Activated naive CD4-positive, alpha-beta T cell (primary cell): ENCODE measurements around the gene SALL2.
"Not testable (repeated sequence)": the region's sequence is repeated elsewhere in the genome, so short reads cannot be mapped to it uniquely, and the experiment has no call there.

Experiments
- DNase-seq, 4 experiments: peaks; one replicate each; lab custom pipeline; 2025; lab: John Stamatoyannopoulos, UW

Gene SALL2

DNA sequence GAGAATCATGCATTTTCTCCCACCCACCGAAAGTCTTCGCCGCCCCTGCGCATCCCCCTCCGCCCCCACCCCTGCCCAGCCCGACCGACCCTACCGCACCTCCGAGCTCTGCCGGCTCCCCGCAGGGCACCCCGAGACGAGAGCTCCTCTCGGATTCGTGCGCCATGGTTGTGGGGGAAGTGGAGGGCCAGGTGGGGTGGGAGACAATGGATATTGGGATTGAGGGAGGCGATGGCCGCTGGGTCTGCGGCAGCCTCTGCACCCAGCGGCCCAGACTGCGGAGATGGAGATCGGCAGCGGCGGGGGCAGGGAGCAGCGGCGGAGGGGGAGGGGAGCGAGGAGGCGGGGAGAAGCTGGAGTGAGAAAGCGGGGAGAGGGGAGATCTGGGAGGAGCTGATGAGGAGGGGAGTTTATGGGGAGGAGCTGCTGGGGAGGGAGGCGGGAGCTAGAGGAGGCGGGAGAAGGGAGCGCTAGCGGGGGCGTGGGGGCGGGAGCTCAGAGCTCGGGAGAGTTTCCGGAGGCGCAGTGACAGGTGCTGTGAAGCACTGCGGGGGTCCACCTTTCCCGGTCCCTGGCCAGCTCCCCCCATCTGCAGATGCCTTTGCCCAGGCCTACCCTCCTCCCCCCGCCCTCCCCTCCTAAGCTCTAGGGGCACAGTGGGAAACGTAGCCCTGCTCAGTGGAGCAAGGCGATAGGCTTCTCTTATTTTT, at the start of gene SALL2:
Gene SALL2 (minus strand): TSS at position 385 of the 710 bp plus-strand sequence. CDS start 219 bp downstream, at position 166.
- DNase-seq: peak in 3 of 4 experiments; percentile 11 to 52 (median 27)

DNA sequence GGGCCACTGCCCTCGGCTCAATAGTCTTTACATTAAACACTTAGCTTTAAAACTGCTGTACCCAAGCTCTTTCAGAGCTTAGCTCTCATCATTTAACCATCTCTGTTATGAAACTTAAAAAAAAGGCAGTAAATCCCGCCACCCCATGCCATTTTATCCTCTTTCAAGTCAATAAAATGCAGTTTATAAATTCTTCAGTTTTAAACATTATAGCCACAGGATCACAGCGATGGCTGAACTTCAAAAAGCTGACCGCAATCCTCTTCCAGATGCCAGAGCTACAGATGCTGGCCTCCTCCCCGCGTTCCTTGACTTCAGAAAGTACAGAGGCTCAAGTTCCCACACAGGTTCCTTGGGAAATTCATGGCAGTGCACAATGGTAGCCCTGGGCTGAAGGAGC, 49.5 kb upstream of the SALL2 start:
- no peak for DNase-seq

DNA sequence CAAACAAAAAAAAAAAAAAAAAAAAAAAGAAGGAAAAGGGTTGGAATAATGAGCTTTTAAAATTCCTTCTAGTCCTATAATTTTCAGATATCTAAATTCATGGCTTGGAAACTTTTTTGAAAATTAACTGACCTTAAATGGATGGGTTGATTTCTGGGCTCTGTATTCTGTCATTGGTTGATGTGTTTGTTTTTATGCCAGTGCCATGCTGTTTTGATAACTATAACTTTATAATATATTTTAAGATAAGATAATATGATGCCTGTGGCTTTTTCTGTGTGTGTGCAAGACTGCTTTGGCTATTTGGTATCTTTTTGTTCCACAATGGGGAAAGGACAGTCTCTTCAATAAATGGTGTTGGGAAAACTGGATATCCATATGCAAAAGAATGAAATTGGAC, 46.5 kb upstream of the SALL2 start:
- no peak for DNase-seq

DNA sequence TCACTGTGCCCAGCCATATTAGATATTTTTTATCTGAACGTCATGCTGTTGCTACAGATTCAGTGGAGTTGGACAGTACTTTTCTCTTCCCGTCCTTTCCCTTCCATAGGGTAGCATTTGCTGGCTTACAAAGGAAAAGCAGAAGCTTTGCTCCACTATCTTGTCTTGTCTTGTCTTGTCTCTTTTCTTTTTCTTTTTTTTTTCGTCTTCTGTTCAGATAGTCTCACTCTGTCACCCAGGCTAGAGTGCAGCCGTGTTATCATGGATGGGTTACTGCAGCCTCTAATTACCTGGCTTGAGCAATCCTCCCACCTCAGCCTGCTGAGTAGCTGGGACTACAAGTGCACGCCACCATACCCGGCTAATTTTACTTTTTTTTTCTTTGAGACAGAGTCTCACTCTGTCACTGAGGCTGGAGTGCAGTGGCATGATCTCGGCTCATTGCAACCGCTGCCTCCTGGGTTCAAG, 32.6 kb upstream of the SALL2 start:
- no peak for DNase-seq

DNA sequence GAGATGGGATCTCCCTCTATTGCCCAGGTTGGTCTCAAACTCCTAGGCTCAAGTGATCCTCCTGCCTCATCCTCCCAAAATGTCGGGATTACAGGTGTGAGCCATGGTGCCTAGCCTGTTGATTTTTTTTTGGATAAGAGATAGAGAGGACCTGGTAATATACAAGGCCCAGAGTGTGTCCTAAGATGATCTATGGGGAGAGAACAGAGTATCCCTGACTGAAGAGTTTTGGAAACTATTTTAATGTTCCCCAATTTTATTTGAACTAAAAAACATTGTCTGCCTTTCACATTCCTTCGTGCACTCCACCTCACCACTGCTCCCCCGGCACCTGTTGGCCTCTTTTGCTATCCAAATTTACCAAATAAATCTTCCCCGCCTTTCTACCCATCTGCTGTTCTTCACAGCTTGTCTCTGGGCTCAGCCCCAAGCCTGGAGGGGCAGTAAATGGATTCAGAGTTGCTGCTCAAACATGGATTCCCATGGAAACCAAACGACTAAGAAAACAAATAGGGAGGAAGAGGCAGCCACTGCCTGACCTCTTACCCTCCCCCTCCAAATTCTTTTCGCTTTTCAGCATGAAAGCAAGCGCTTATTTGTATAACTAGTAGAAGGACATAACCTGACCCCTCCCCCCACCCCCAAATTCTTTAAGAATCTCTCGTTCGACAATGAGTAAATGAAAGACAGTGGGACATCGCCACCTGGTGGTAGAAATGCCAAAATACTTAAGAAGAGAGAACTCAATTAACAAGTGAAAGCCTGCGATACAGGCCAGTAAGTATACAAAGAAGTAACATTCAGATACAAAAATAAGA, 31.1 kb upstream of the SALL2 start:
- DNase-seq: peak; percentile 15 to 55 (median 48)

DNA sequence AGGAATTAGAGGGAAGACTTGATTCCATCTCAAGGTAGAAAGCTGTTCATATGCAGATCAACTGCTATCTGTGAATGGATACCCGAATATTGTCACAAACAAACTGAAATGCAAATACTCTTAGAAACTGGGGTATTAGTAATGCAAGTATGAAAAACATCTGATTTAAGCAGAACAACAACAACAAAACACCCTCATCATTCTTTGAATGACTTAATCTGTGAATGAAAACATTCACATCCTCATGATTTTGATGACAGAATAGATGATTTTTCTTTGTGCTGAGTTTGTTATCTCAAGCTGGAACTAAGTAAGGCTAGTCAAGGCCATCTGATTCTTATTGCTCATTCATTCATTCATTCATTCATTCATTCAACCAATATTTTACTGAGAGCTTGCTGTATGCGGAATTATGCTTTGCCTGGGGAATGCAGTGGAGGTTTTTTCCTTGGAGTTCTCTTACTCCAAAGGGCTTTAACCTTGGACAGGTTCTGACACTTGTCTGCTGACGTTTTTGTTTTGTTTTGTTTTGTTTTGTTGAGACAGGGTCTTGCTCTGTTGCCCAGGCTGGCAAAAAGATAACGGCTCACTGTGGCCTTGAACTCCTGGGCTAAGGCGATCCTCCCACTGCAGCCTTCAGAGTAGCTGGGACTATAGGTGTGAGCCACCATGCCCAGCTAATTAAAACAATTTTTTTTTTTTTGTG, 30.4 kb upstream of the SALL2 start:
- no peak for DNase-seq

DNA sequence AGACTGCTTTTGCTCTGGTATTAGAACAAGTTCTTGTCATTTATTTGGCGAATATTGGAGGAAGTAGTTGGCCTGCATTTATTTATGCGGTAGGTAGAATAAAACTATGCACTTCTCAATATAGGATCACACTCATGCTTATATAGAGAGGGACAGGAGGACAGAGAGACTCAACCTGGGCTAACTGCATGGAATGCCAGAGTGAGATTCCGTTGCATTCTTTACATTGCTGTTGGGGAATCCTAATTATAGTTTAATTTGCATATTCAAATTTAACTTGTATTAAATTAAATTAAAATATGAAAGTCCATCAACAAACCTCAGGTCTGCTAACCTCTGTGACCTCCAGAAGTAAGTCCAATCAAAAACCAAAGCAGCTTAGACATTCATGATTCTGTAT, 27.1 kb upstream of the SALL2 start:
- no peak for DNase-seq

DNA sequence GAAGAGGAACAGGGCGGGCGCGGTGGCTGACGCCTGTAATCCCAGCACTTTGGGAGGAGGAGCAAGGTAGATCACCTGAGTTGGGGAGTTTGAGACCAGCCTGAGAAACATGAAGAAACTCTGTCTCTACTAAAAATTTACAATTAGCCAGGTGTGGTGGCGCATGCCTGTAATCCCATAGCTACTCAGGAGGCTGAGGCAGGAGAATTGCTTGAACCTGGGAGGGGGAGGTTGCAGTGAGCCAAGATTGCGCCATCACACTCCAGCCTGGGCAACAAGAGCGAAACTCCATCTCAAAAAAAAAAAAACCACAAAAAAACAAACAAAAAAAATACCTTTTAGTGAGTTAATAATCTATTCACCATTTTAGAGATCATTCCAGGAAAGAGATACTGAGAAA, 18.4 kb upstream of the SALL2 start:
- not testable (repeated sequence) for DNase-seq

DNA sequence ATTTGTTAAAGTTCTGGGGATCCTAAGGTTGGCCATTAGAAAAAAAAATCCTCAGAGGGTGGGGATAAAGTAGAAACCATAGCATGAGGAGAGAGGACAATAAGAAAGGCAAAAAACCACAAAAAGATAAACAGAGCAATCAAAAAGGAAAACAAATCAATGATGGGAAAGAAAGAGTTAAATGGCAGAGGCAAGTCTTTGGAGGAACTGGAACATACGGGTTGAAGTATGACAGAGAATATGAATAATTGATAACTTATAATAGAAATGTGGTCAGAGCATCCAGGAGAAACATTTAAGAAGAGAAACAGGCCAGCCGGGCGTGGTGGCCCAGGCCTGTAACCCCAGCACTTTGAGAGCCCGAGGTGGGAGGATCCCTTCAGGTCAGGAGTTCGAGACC, 17.8 kb upstream of the SALL2 start:
- no peak for DNase-seq

DNA sequence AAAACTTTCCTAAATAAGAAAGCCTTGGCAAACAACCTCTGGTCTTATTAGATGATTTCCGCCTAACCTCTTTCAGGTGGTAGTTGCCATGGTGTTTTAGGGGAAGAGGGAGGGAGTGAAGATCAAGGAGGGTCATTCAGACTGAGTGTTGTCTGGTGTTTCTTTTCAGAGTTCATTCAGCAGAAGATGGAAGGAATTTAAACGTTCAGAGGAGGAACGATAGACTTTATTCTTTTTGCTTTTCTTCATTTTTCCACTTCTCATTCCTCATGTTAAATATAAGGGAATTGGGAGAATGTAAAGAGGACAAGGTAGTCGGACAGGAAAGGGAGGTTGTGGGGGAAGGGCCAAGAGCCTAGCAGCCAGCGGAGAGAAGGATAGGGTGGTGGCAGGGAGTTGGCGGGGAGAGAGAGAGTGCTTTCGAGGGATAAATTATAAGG, 17.4 kb upstream of the SALL2 start:
- DNase-seq: no peak

DNA sequence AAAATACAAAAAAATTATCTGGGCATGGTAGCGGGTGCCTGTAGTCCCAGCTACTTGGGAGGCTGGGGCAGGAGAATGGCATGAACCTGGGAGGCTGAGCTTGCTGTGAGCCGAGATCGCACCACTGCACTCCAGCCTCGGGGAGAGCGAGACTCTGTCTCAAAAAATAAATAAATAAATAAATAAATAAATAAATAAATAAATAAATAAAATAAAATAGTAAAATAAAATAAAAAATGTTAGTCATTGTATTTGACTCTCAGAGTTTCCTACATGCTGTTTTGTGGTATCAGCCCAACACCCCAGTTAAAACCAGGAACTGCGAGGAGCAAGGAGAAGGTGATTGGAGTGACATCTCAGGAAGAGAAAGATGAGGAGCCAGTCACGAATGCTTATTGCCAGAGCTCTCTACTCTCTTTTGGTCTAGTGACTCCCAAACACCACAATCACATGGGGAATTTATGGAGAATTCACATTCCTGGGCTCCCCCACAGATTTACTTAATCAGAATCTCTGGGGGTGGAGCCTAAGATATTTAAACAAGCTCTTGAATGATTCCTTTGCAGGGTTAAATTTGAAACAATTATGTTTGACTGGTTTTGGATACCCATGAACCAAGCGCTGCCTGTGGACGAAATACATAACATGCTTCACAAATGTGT, 15.4 kb upstream of the SALL2 start:
- DNase-seq: no peak

DNA sequence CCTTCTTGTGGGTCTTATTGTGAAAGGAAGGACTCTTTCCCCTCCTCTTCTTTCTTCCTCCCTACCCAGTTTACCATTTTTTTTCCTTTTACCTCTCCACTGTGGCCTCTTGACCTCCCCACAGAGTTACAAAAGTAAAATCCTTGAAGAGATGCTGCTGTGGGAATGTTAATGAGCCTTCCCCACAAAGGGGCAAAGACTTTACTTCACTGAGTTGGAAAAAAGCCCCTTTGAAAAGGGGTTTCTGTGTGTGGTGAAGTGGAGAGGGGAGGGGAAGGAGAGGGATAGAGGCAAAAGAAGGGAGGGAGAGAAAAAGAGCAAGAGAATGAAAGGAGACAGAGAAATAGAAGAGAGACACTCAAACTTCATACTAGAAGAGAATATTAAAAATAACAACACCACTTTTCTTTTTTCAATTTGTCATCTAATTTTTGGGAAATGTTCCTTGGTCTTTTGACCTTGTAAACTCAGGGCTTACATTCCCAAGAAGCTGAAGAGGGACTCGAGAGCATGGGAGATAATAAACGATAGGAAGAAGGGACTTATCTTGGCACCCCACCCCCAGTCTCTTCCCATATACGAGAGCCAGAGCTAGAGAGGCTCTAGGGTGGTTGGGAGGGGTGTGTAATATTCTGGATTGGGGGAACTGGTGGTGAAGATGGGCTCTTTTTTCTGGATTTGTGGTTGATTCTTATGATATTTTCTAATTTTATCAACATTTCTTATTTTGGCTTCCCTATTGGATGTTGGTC, 13.2 kb upstream of the SALL2 start:
- no peak for DNase-seq

DNA sequence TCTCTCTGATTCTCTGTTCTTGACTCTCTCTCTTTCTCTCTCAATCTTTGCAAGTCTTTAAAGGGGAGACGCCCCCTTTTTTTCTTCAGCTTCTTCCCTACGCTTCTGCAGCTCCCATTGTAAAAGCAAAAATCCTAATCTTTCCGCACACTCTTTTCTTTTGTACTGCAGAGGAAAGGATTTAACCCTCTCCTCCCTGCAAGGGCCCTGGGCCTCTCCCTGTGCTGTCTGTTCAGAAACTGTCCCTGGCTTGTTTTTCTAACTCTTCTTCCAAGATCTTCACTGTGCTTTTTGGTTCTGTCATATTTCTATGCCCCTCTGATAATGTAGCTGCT, 10.9 kb upstream of the SALL2 start:
- no peak for DNase-seq

DNA sequence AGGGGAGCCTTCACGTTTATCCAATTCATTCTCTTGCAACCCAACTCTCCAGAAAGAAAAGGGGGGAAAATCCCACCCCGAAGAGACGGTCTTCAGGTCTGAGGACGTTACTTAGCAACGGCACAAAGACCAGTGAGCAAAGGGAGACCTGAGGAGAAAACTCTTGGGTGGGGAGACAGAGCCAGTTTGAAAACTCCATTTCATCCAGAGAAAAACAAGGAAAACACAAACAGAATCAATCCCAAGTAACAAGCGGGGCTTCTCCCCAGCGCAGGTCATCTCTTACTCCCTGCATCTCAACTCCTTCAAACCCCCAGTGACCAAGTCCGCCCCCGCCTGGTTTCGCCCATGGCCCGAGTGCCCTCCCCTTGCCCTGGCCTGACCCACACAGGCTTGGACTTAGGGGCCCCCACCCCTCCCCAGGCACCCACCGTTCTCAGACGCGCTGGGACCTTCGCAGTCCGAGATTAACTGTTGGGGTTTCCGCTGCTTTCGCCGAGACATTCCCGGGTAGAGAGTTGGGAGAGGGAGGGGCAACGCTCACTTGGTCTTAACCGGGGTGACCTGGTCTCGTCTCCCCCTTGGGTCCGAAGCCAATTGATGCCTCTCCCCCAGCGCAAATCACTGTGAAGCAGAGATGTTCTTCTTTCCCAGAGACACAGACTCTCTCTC, 10.4 kb upstream of the SALL2 start:
- DNase-seq: no peak

DNA sequence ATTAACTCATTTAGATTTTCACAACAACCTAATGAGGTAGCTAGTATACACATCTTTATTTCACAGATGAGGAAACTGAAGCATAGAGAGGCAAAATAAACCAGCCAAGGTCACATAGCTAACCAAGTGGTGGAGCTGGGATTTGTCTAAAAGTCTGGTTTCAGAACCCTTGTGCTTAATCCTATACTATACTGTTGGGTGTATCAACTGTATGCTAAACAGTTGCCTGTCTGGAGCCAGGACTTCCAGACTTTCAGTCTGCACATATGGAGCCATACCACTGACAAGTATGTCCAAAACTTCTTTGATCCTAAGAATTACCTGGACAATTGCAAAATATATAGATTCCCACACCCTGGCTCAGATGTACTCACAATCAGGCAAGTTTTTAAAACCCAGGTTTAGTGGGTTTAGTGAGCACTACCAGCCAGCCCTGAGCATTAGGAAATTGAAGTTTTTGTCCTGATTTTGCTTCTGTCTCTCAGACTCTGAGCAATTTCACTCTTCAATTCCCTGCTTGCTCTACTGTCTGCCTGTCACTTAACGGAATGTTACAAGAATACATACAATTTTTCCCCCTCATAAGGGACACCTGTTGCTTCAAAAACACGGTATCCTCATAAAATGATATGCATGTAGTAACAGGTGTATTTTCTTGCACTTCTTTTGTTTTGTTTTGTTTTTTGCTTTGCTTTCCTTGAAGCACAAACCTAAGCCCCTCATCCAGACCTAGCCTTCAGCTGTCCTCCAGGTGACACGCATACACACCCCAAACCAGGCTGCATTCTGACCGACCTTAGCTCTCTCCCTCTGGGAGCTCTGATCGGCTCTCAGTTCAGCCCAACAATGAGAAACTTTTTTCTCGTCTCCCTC, 9.6 kb upstream of the SALL2 start:
- DNase-seq: no peak

DNA sequence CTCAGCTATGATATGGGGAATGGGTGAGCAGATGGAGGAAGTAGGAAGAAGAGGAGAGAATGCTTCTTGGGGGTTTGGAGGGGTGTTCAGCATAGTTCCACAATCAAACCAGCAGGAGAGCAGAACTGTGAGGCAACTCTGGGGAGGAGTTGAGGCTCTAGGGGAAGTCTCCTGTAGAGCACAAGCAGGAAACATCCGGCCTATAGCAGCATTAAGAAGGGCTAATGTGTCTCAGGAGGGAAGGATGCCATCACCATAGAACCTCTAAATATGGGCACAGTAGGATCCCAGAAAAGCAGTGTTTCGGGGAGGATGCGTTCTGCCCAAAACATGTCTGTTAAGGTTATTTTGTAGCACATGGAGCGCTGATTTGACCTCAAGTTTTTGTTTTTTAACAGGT, 8.4 kb upstream of the SALL2 start:
- DNase-seq: no peak

DNA sequence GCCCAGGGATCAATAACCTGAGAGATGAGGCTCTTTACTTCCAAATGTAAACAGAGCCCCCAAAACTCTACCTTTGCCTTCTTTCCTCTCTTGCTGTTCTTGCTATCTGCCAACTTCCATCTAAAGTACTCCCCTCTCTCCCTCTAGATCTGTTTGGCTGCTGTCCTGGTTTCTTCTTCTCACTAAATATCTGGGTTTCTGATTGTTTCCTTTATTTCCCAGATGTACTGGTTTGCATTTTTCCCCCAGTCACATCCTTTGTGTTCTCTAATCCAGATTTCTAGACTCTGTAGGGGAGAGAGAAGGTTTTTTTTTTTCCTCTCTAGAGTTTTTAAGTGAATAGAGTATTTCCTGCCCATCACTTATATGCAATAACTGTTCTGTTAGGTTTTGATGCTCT, 7.1 kb upstream of the SALL2 start:
- DNase-seq: no peak

DNA sequence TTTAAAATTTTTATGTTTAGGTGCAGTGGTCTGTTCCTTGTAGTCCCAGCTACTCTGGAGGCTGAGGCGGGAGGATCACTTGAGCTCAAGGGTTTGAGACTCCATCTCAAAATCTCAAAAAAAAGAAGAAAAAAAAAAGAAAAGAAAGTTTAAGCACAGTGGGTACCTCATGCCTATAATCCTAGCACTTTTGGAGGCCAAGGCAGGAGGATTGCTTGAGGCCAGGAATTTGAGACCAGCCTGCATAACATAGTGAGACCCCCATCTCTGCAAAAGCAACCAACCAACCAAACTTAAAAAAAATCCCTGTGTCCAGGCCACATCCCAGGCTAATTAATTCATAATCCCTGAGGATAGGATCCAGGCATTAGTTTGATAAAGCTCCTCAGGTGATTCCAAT, 3.4 kb upstream of the SALL2 start:
- DNase-seq: no peak

DNA sequence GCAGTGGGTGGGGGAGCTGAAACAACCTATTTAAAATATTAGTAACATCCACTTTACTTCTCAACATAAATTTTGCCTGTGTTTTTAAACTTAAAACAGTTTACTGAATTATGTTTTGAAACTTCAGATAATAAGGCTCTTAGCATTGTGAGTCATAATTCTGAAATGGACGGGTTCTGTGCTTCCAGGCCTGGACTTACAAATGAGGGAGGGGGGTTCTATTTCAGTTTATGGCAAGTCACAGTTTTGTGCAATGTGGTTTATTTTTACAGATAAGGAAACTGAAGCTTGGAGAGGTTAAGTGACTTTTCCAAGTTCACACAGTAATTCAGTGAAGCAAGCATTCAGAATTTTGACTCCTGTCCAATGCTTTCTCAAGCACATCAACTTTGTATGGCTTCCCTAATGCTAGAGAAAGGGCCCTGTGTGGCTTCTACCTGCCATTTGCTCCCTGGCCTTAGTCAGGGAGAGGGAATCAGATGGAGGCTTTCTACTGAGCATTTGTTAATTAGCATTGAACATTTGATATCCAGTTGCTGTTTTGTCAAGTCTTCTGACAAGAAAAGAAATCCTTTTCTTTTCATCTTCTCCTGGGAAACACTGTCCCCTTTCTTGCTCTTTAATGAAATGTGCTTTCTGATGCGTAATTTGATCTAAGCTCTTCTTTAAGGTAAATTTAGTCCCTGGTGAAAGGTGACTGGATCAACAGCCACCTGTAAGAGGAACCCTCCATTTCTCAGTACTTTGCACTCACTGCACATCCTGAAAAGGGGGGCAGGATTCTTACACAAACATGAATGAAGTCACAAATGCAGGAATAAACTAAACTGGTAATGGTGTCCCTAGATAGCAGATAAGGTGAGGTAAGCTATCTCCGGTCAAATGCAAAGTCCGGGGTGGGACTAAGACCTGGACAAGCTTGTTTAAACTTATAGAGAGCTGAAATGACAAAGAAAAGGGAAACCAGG, 2.5 kb upstream of the SALL2 start:
- no peak for DNase-seq
